ENCODE results near the gene CASZ1.

The CASZ1 gene

GRCh38 chr1:10635085-10635896 lies 161.2 kb downstream of the CASZ1 start:
- peak; percentile 55 for DNase-seq

- no peak for DNase-seq
Measured at GRCh38 chr1:10634428-10635084, 161.9 kb downstream of the CASZ1 start.

- no peak for DNase-seq
Measured at GRCh38 chr1:10634075-10634427, 162.4 kb downstream of the CASZ1 start.

GRCh38 chr1:10633416-10633815 lies 163.0 kb downstream of the CASZ1 start:
- DNase-seq = no peak

GRCh38 chr1:10632691-10633090 lies 163.8 kb downstream of the CASZ1 start:
- DNase-seq = no peak

GRCh38 chr1:10631811-10632593 lies 164.4 kb downstream of the CASZ1 start:
- DNase-seq = no peak

GRCh38 chr1:10631121-10631810 lies 165.2 kb downstream of the CASZ1 start:
- no peak for DNase-seq

GRCh38 chr1:10630661-10631120 lies 165.8 kb downstream of the CASZ1 start:
- DNase-seq = no peak

- DNase-seq = no peak
Measured at GRCh38 chr1:10629816-10630571, 166.5 kb downstream of the CASZ1 start.

- DNase-seq = no peak
Measured at GRCh38 chr1:10629091-10629815, 167.2 kb downstream of the CASZ1 start.

- no peak for DNase-seq
Measured at GRCh38 chr1:10628685-10629084, 167.8 kb downstream of the CASZ1 start.

GRCh38 chr1:10626791-10627410 lies 169.5 kb downstream of the CASZ1 start:
- DNase-seq = no peak

- no peak for DNase-seq
Measured at GRCh38 chr1:10626131-10626731, 170.2 kb downstream of the CASZ1 start.

- DNase-seq = no peak
Measured at GRCh38 chr1:10625554-10625953, 170.9 kb downstream of the CASZ1 start.

GRCh38 chr1:10625076-10625475 lies 171.4 kb downstream of the CASZ1 start:
- DNase-seq = no peak

GRCh38 chr1:10624256-10625050 lies 172.0 kb downstream of the CASZ1 start:
- DNase-seq = no peak

GRCh38 chr1:10623686-10624145 lies 172.7 kb downstream of the CASZ1 start:
- DNase-seq = no peak

- no peak for DNase-seq
Measured at GRCh38 chr1:10622910-10623685, 173.3 kb downstream of the CASZ1 start.

GRCh38 chr1:10621906-10622305 lies 174.5 kb downstream of the CASZ1 start:
- DNase-seq = no peak

Data from MV-4-11 (cell line).